PC-9 (cell line): Measurements from ENCODE around the gene CD38. TPM values are rescaled to one million over a fixed set of nuclear protein-coding genes. Genes with fewer than 3 reads are reported as not detected.
A peak's percentile ranks its signal among the peaks of the same experiment; 100 is the strongest.
"Not testable (repeated sequence)": the region's sequence is repeated elsewhere in the genome, so short reads cannot be mapped to it uniquely, and the experiment has no call there.

ENCODE experiments used
- Bru-seq: library from RNA; stranded (reverse); fragments of 400-500 nt; gene quantifications from one replicate; lab custom pipeline; 2021; lab: Mats Ljungman, UMichigan
- BruChase-seq, 2 experiments: library from RNA; stranded (reverse); fragments of 400-500 nt; gene quantifications; one replicate each; lab custom pipeline; 2021; lab: Mats Ljungman, UMichigan
- BruUV-seq: library from RNA; stranded (reverse); fragments of 400-500 nt; replicated peaks from 2 replicates; lab custom pipeline; 2021; lab: Mats Ljungman, UMichigan
- CTCF ChIA-PET: fragments of 300-600 bp; sonication (Branson Sonifier 250); formaldehyde crosslinking; loops from one replicate; lab custom pipeline; 2022; ENCODE audit warnings: antibody characterized with exemption; lab: Charles Lee
- POLR2A ChIA-PET: fragments of 300-600 bp; sonication (Branson Sonifier 250); formaldehyde crosslinking; loops from one replicate; lab custom pipeline; 2022; ENCODE audit warnings: antibody characterized with exemption; ENCODE audit not compliant: unreplicated experiment; lab: Charles Lee
- DNase-seq, 2 experiments: peaks; one replicate each; pipeline versions ENCODE4 v3.0.0 to v3.0.0-alpha.2; 2015 to 2022; ENCODE audit warnings: mixed read lengths in 1 of 2
- H2AFZ ChIP-seq: fragments of 200-600 bp; sonication (generic); 2 replicates; pipeline ENCODE4 v1.8.1; 2017; ENCODE audit warnings: antibody characterized with exemption
- H3F3A ChIP-seq: fragments of 200-600 bp; sonication (generic); 2 replicates; pipeline ENCODE4 v1.8.1; 2017; ENCODE audit warnings: antibody characterized with exemption, mild to moderate bottlenecking, low read depth; ENCODE audit not compliant: insufficient read depth
- H3K27ac ChIP-seq: fragments of 200-600 bp; sonication (generic); 2 replicates; pipeline ENCODE4 v1.6.1; 2016; ENCODE audit warnings: mixed run types
- H3K27me3 ChIP-seq: fragments of 200-600 bp; sonication (generic); 2 replicates; pipeline ENCODE4 v1.6.1; 2016; ENCODE audit warnings: low read depth, mixed run types; ENCODE audit not compliant: insufficient read depth
- H3K36me3 ChIP-seq: fragments of 200-600 bp; sonication (generic); 2 replicates; pipeline ENCODE4 v1.6.1; 2016; ENCODE audit warnings: low read depth, mixed run types
- H3K4me1 ChIP-seq: fragments of 200-600 bp; sonication (generic); replicated peaks from 2 replicates; pipeline ENCODE4 v1.6.1; 2016; ENCODE audit warnings: mixed run types; ENCODE audit not compliant: insufficient read depth
- H3K4me2 ChIP-seq: fragments of 200-600 bp; sonication (generic); 2 replicates; pipeline ENCODE4 v1.6.1; 2017; ENCODE audit warnings: mixed run types
- H3K4me3 ChIP-seq: fragments of 200-600 bp; sonication (generic); 2 replicates; pipeline ENCODE4 v1.6.1; 2016; ENCODE audit warnings: mixed run types
- H3K79me2 ChIP-seq: fragments of 200-600 bp; sonication (generic); 2 replicates; pipeline ENCODE4 v1.6.1; 2017; ENCODE audit warnings: low read depth, mixed run types
- H3K9me2 ChIP-seq: fragments of 200-600 bp; sonication (generic); 2 replicates; pipeline ENCODE4 v1.8.1; 2017; ENCODE audit warnings: mild to moderate bottlenecking; ENCODE audit not compliant: insufficient read depth
- H3K9me3 ChIP-seq: fragments of 200-600 bp; sonication (generic); 2 replicates; pipeline ENCODE4 v1.8.1; 2016; ENCODE audit warnings: low read depth; ENCODE audit not compliant: insufficient read depth
- H4K20me1 ChIP-seq: fragments of 200-600 bp; sonication (generic); 2 replicates; pipeline ENCODE4 v1.8.1; 2017; ENCODE audit not compliant: insufficient read depth
- EZH2 ChIP-seq: fragments of 200-600 bp; sonication (generic); IDR thresholded peaks from 2 replicates; pipeline ENCODE4 v1.8.0; 2017; ENCODE audit warnings: antibody characterized with exemption, low read depth
- intact Hi-C: fragments of 100-400 bp; cut with micrococcal nuclease; formaldehyde crosslinking; loops from one replicate; pipeline ENCODE4 v1.10.0; 2022; ENCODE audit not compliant: unreplicated experiment
- long read RNA-seq: library from polyadenylated mRNA; stranded (forward); transcript quantifications from one replicate; pipeline ENCODE4 v2.0.0, GENCODE V29; 2022
- total RNA-seq: library from RNA; stranded (reverse); gene quantifications from 2 replicates; pipeline ENCODE4 v1.2.3, GENCODE V29; 2021
- TF ChIP-seq, protein P1 (sequence below): fragments of 200-600 bp; sonication (generic); conservative IDR thresholded peaks from 2 replicates; pipeline ENCODE4 v1.6.1; 2017; ENCODE audit warnings: mixed run types, antibody characterized with exemption, mild to moderate bottlenecking, moderate library complexity

Gene CD38
- total RNA-seq (0.90 and 1.3 TPM in 2 replicates), Bru-seq, nascent RNA (percentile 27 among the genes with signal in this experiment), BruChase-seq, experiment 1, labeled RNA remaining after a 2-hour chase (percentile 37 among the genes with signal in this experiment), BruChase-seq, experiment 2, labeled RNA remaining after a 6-hour chase (percentile 31 among the genes with signal in this experiment)
- long read RNA-seq, full-length matches to known transcripts = 2 of 3 reads
- long read RNA-seq, partial matches to known transcripts = 0 of 3 reads
- long read RNA-seq, other reads (novel, unspliced or antisense) = 1 of 3 reads

- ChIA-PET CTCF (no interaction called here), POLR2A (no interaction called here)
- Histone ChIP-seq H3K9me3 (no peaks in the 10 kb centered on the region), H3K4me3 (no peak within 1 kb of the TSS), H3K36me3 (no peaks in the 10 kb centered on the region), H3K9me2 (no peaks in the 10 kb centered on the region), H3K79me2 (no peaks in the 10 kb centered on the region), H3K4me2 (peak within 1 kb of the TSS; percentile 49), H3F3A (no peaks in the 10 kb centered on the region; the same call in 1 of the 2 replicates), H3K27ac (no peak within 1 kb of the TSS), H3K27me3 (no peaks in the 10 kb centered on the region), H2AFZ (no peak within 1 kb of the TSS), H4K20me1 (no peaks in the 10 kb centered on the region), H3K4me1 (peaks cover 11% of the 10 kb centered on the region)
- DNase-seq = peak in 1 of 2 experiments; percentile 15
- no TSS peak for BruUV-seq
- TF ChIP-seq, protein P1, sequence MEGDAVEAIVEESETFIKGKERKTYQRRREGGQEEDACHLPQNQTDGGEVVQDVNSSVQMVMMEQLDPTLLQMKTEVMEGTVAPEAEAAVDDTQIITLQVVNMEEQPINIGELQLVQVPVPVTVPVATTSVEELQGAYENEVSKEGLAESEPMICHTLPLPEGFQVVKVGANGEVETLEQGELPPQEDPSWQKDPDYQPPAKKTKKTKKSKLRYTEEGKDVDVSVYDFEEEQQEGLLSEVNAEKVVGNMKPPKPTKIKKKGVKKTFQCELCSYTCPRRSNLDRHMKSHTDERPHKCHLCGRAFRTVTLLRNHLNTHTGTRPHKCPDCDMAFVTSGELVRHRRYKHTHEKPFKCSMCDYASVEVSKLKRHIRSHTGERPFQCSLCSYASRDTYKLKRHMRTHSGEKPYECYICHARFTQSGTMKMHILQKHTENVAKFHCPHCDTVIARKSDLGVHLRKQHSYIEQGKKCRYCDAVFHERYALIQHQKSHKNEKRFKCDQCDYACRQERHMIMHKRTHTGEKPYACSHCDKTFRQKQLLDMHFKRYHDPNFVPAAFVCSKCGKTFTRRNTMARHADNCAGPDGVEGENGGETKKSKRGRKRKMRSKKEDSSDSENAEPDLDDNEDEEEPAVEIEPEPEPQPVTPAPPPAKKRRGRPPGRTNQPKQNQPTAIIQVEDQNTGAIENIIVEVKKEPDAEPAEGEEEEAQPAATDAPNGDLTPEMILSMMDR = no peak
- TF ChIP-seq EZH2 = no peak
- intact Hi-C loops = loop anchor here (10.0 kb wide), 1 partner anchor 124 kb away; the partner anchor contains the start of gene FBXL5
Observed at GRCh38 chr4:15778289-15779241, at the start of gene CD38. CD38 (plus strand) TSS chr4:15778328; CDS start chr4:15778415, 87 bp downstream.

DNA sequence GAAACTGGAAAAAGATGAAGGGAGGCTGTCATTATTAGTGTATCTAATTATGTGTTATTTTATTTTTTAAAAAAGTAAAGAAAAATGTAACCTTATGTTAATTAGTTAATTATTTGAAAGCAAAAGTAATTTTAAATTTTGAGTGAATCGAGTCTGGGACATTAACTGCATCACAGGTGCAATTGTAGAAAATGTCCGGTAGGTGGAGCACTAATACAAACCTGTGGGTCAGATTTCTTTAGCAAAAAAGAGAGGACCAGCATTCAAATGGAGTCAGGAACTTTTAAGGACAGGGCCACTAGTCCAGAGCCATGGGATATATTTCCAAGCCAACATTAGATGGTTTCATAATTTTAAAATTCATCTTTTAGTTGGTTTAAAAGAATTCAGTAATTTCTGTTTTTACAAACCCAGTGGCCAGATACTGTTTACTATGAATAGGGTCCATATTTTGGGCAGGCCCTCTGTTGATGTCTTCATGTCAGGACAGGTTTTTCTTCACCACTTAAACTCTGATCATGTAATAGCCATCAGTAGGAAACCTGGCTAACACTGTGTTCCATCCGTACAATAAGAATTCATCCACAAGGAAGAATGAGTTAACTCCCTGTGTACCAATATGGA is 48.1 kb upstream of the CD38 start:
- no TSS peak for BruUV-seq
- Histone ChIP-seq H3K4me1 (no peaks in the 10 kb centered on the region), H3K27ac (no peak overlapping the region), H3K27me3 (no peaks in the 10 kb centered on the region), H3K9me2 (no peaks in the 10 kb centered on the region), H3K36me3 (no peaks in the 10 kb centered on the region), H2AFZ (no peak overlapping the region), H3K4me3 (no peak overlapping the region), H4K20me1 (no peaks in the 10 kb centered on the region), H3K79me2 (no peaks in the 10 kb centered on the region), H3F3A (no peaks in the 10 kb centered on the region), H3K4me2 (no peak overlapping the region), H3K9me3 (no peaks in the 10 kb centered on the region)
- intact Hi-C loops = loop anchor here (1.0 to 5.0 kb wide), 5 partner anchors 38 to 271 kb away; no protein-coding TSS in a partner anchor
- TF ChIP-seq, protein P1 = peak; percentile 86
- TF ChIP-seq EZH2 = no peak
- DNase-seq = peak; percentile 8 to 54
- ChIA-PET CTCF (no interaction called here), POLR2A (no interaction called here)

- CTCF ChIA-PET, H3K4me1 ChIP-seq, H3K79me2 ChIP-seq, H3K27ac ChIP-seq, H3K9me2 ChIP-seq, POLR2A ChIA-PET, H3K9me3 ChIP-seq, H3K27me3 ChIP-seq, H3K36me3 ChIP-seq, H3F3A ChIP-seq, BruUV-seq, H4K20me1 ChIP-seq, H3K4me3 ChIP-seq, DNase-seq, H2AFZ ChIP-seq, H3K4me2 ChIP-seq: not testable (repeated sequence)
- intact Hi-C loops = loop anchor here (5.0 kb wide), 1 partner anchor 149 kb away; no protein-coding TSS in a partner anchor
Observed at GRCh38 chr4:15733061-15733460, 45.1 kb upstream of the CD38 start.
